Anterior cingulate cortex (tissue), 58 donors: ENCODE results near the gene FUNDC2.

Experiments used
- DNase-seq, 58 donors: peaks; one replicate each; lab custom pipeline; 2025; lab: John Stamatoyannopoulos, UW

Gene FUNDC2

DNA sequence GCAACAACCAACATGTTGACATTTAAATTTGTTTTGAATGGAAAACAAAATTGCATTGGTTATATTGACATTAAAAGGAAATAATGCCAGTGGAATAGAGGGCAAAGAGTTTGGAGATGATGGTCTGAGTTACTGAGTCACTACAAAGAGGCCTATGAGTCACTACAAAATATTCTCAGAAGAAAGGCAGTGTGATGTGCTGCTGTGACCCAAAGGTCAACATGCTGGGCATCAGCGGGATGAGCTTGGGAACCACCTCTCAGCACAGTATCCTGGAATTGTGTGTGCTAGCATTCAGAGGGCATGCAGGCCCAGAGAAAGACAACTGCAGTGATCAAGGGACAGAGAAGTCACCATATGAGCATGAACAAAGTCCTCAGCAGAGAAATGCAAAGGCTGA, 41.5 kb downstream of the FUNDC2 start:
- DNase-seq, result no peak

DNA sequence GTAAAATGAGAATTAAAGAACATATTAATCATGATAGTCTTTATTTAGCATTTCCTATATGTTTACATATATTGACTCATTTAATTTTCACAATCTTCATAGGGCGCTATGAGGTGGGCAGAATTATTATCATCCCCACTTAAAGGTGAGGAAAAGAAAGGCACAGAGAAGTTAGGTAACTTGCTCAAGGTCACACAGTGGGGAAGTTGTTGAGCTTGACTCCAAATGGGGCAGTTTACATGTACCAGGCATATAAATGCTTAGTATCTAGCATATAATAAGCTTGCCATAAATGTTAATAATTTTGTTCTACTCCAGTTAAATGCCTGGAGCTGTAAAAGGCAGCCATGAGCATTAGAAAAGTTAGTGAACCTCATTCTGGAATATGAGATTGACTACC, 42.8 kb downstream of the FUNDC2 start:
- DNase-seq, result no peak

DNA sequence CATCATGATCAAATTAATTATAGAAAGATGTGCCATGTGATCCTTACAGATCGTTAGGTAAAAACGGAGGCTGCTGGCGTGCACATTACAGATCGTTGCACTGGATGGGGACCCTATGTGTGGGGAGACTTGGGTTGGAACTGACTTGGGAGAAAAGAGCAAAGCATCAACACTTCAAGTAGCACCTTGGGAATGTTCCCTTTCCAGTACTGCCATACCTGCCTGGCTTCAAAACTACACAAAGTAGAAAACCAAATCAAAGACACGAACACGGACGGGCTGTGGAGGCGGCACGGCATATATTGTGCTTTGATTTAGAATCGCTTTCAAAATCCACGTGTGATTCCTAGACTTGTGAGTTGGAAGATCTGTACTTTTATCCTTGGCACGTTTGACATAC, 43.4 kb downstream of the FUNDC2 start:
- DNase-seq, result no peak

DNA sequence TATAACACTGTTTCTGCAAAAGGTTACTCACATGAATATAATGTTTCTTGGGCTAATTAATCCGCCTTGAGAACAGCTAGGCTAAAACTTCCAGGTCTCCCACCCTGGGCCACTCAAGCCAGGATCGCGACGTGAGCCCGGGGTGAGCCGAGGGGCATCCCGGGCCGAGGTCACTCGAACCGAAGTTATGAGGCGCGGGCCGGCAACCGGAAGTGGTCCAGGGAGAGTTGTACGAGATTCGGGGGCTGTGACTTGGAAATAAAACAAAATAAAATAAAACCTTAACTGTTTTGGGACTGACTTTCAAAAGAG, 44.0 kb downstream of the FUNDC2 start:
- peak in 4 of 58 donors; percentile 2 to 40 (median 30) for DNase-seq

DNA sequence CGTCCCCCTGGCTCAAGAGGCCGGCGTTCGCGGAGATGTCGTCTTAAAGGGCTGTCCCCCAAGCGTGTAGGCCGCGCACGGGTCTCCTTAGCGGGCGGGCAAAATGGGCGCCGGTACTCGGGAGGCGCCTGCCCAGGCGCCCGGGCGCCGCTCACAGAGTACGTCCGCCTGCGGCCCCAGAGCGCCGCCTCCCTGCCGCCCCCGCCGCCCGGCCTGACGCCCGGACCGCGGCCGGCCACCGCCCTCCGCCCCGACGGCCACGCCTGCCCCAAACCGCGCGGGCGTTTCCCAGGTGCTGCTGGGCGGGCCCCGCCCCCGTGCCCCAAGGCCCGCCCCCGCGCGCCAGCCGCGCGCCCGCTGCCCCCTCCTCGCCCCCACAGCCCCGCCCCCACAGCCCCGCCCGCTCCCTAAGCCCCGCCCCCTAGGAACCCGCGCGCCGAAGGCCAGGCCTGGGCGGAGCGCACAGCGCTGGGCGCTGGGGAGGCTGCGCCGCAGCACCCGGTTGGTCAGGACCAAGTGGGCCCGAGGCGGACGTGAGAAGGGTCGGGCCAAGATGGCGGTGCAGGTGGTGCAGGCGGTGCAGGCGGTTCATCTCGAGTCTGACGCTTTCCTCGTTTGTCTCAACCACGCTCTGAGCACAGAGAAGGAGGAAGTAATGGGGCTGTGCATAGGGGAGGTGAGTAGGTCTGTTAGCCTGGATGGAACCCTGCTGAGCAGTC, 44.5 kb downstream of the FUNDC2 start, which contains the start of the genes BRCC3, CMC4 and MTCP1:
Gene BRCC3, plus strand, starts transcription at position 534 of the 719 bp plus-strand sequence. Its CDS starts 20 bp downstream, at position 554.
Gene CMC4, minus strand, starts transcription at position 162 of the 719 bp plus-strand sequence. CDS start 7,113 bp downstream, outside the sequence.
Gene MTCP1, minus strand, starts transcription at position 162 of the 719 bp plus-strand sequence. CDS start 5,126 bp downstream, outside the sequence.
- DNase-seq, result peak in 57 of 58 donors; percentile 6 to 82 (median 70)

DNA sequence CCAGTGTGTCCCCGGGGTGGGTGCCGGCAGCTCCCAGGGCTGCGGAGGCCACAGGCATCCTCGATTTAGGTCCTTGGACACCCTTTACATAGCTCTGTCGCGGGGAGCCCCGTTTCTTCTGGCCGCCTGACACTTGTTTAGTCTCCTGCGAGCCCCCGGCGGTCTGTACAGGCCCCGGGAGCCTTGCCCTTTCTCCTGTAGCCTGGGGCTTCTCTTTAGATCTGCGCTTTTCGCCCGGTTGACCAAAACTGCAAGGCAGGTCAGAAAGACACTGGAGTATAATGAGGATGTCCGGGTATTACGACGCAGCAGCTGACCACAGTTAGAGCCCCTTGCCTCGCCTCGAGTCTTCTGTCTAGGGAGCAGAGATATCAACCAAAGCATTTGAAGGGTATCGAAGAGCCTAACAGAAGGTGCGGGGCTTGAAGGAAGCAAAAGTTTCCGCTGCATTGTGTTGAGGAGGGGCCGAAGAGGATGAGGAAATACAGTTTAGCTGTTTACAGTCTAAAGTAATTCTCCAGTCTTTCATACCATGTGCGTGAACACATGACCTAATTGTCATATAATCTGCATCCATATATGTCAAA, 45.1 kb downstream of the FUNDC2 start:
- peak in 8 of 58 donors; percentile 13 to 45 (median 27) for DNase-seq

DNA sequence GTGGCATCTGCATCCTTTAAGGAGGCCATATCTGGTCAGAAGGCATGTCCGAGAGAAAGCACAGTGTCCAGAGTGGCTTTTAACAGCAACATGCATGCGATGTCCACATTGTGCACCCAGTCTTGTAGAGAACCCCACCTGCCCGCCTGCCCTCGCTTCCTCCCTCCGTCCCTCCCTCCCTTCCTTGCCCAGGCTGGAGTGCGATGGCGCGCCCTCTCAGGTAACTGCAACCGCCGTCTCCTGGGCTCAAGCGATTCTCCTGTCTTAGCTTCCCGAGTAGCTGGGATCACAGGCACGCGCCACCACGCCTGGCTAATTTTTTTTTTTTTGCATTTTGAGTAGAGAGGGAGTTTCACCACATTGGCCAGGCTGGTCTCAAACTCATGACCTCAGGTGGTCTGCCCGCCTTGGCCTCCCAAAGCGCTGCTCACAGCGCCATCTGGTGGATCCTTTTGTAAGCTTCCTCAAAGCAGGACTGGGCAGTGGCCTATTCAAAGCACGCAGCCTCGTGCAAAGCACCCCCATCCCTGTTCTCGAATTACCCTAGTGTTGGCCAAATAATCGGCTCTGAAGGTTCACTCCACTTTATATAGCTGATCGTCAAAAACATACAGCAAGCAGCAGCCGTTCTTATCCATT, 59.7 kb downstream of the FUNDC2 start:
- DNase-seq, result peak in 1 of 58 donors; percentile 1

DNA sequence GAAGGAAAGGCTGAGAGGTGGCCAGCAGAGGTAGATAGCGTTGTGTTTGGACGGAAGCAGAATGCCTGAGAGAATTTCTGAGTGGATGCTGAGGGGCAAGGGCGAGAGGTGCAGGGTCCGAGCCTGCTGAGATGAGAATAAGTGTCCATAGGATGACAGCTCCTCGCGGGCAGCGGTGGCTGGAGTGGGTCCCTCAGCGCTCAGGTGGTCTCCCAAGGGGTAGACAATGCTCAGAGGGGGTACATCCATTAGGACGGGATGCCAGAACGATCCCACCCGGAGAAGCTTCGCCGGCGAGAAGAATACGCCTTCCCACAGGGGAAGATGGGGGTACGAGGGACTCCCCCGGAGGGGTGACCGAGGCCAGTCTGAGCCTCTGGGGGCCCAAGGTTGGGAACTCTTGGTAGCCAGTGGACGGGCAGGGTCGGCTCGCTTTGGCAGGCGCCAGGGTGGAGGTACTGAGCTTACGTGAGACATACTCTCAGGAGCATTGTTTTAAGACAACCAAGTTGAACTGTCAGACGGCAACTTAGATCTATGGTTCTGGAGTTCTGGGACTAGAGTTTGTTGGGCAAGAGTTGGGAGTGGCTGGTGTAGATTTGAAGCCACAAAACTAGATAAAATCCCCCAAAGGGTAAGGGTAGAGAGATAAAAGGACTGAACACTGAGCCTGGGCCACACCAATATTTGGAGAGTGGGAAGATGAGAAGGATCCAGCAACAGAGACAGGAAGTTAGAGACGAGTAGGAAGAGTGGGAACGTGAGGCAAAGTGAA, 60.5 kb downstream of the FUNDC2 start:
- no peak for DNase-seq

DNA sequence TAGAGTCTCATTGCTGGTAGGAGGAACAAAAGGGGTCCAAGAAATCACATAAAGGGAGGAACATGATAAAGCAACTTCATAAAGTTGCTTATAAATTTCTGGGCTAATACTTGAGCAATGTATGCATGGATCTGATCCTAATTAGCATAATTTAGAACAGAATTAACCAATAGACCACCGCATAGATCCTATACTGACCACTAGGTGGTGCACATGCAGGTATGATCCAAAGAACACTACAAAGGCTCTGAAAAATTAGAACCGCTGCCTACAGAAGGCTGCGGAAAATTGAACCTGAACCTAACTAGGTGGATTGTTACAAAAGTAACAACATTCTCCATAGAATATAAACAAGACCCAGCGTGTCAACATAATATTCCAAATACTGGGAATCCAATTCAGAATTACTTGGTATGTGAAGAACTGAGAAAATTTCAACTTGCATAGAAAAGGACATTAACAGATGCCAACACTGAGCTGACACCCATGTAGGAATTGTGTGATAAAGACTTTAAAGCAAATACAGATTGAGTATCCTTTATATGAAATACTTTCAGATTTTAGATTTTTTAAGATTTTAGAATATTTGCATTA, 67.9 kb downstream of the FUNDC2 start:
- DNase-seq, result no peak

DNA sequence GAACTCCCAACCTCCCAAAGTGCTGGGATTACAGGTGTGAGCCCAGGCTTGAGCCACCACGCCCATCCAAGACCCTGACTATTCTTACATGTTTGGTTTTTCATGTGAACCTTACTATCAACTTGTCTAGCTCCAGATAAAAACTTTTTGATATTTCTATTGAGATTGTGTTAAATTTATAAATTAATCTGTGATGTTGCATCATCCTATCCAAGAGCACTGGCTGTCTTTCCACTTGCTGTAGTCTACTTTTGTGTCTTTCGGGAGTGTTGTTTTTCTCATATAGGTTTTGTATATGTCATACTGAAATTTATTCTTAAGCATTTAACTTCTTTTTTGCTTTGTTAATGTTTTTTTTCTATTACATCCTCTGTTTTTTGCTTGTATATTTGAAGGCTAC, 79.3 kb downstream of the FUNDC2 start:
- DNase-seq, result no peak

DNA sequence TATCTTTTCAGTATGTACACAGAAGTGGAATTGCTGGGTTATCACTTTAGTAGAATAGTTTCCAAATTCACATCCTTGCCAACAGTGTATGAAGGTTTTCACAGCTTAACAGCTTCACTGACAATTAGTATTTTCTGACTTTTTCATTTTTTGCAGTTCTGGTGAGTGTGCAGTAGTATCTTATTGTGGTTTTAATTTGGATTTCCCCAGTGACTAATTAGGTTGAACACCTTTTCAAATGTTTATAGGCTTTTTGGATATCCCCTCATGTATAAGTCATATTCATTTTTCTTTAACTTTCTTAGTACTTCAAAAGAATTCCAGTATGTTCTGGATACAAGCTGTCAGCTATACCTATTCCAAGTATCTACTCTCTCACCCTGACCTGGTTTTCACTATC, 81.8 kb downstream of the FUNDC2 start:
- DNase-seq, result no peak
